A673 (cell line): Measurements from ENCODE around the gene VPS11.
"Not testable (repeated sequence)": the region's sequence is repeated elsewhere in the genome, so short reads cannot be mapped to it uniquely, and the experiment has no call there.

ENCODE experiments used
- EZH2 ChIP-seq: fragments of 200-600 bp; sonication (generic); IDR thresholded peaks from 2 replicates; pipeline ENCODE4 v1.6.1; 2017; ENCODE audit warnings: borderline replicate concordance, low read depth, mild to moderate bottlenecking, mixed read lengths, antibody characterized with exemption, low read length; ENCODE audit not compliant: poor library complexity, severe bottlenecking
- TF ChIP-seq, protein P1 (sequence below): fragments of 300-800, 200-600 bp; sonication (generic); conservative IDR thresholded peaks from 2 replicates; pipeline ENCODE4 v1.5.1; 2017; ENCODE audit warnings: low read depth, mild to moderate bottlenecking, antibody characterized with exemption, low read length, moderate library complexity, mixed read lengths

DNA sequence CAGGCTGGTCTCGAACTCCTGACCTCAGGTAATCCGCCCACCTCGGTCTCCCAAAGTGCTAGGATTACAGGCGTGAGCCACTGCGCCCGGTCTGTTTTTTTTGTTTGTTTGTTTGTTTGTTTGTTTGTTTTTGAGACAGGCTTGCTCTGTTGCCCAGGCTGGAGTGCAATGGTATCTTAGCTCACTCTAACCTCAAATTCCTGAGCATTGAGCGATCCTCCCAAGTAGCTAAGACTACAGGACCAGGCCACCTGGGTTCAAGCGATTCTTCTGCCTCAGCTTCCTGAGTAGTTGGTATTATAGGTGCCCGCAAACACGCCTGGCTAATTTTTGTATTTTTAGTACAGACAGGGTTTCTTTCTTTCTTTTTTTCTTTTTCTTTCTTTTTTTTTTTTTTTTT is 34.2 kb upstream of the VPS11 start:
- not testable (repeated sequence) for TF ChIP-seq EZH2
- TF ChIP-seq, protein P1, sequence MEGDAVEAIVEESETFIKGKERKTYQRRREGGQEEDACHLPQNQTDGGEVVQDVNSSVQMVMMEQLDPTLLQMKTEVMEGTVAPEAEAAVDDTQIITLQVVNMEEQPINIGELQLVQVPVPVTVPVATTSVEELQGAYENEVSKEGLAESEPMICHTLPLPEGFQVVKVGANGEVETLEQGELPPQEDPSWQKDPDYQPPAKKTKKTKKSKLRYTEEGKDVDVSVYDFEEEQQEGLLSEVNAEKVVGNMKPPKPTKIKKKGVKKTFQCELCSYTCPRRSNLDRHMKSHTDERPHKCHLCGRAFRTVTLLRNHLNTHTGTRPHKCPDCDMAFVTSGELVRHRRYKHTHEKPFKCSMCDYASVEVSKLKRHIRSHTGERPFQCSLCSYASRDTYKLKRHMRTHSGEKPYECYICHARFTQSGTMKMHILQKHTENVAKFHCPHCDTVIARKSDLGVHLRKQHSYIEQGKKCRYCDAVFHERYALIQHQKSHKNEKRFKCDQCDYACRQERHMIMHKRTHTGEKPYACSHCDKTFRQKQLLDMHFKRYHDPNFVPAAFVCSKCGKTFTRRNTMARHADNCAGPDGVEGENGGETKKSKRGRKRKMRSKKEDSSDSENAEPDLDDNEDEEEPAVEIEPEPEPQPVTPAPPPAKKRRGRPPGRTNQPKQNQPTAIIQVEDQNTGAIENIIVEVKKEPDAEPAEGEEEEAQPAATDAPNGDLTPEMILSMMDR = not testable (repeated sequence)
